HFFc6 (cell line): ENCODE results near the gene ULBP2. TPM values are rescaled to one million over a fixed set of nuclear protein-coding genes. Genes with fewer than 3 reads are reported as not detected.

Source experiments
- DNase-seq: peaks from one replicate; pipeline ENCODE4 v3.0.0-alpha.2; 2018
- H3K27ac Mint-ChIP-seq: 2 replicates; pipeline ENCODE4 v1.8.0; 2020; ENCODE audit warnings: mild to moderate bottlenecking, mixed read lengths
- H3K27me3 Mint-ChIP-seq: 2 replicates; pipeline ENCODE4 v1.8.0; 2021; ENCODE audit warnings: mild to moderate bottlenecking, moderate library complexity, mixed read lengths; ENCODE audit not compliant: insufficient read depth
- H3K36me3 Mint-ChIP-seq: 2 replicates; pipeline ENCODE4 v1.8.0; 2021; ENCODE audit warnings: low read depth, mixed read lengths
- H3K4me1 Mint-ChIP-seq: 2 replicates; pipeline ENCODE4 v1.8.0; 2020; ENCODE audit warnings: low read depth, mixed read lengths
- H3K4me3 Mint-ChIP-seq: 2 replicates; pipeline ENCODE4 v1.8.0; 2020; ENCODE audit warnings: mild to moderate bottlenecking, moderate library complexity, mixed read lengths
- H3K9me3 Mint-ChIP-seq: 2 replicates; pipeline ENCODE4 v1.8.0; 2020; ENCODE audit warnings: mild to moderate bottlenecking, mixed read lengths
- total RNA-seq, 6 experiments: library from RNA; stranded (reverse); fragmentation: NEBNext Ultra II Directional; extraction: Animal tissue kit (Norgen Biotek cat#: 25700); gene quantifications; 2 replicates in 1 of 6; 3 replicates in 5 of 6; pipeline ENCODE4 v1.2.3, GENCODE V29; 2021
- TF ChIP-seq, protein P1 (sequence below): fragments of 200-600 bp; sonication (generic); IDR thresholded peaks from 2 replicates; pipeline ENCODE4 v1.5.0; 2021; ENCODE audit warnings: antibody characterized with exemption, mild to moderate bottlenecking

ULBP2 gene
- total RNA-seq, 6 experiments from 2014 or later = 16.2 to 23.2 (median 19.4) TPM

DNA sequence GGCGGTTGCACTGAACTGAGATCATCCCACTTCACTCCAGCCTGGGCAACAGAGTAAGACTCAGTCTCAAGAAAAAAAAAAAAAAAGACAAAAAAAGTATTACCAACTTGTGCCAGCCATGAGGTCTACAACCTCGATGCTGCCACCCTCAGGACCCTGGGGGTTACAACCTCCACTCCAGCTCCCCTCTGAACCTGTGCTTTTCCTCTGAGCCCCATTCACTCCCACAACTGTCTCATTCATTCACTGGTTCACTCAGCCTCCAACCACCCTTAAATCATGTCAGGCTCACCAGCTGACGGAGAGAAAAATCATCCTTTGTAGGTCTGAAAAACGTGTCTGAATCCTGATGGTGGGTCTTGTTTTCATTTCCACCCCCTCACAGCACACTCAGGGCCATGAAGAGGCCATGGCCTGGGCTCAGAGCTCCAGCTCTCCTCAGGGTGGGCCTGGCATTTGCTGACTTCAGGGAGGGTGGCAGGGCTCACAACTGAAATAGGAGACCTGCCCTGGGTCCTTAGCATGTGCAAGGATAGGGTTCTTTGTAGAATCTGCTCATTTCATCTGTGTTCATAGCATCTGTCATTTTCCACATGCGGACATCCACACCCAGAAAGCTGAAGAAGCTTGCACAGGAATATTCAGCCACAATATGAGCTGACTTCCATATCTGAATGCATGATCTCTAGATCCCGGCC, 20.1 kb downstream of the ULBP2 start:
- peaks cover 19% of the 10 kb centered on the region for H3K27me3 Mint-ChIP-seq
- TF ChIP-seq, protein P1, sequence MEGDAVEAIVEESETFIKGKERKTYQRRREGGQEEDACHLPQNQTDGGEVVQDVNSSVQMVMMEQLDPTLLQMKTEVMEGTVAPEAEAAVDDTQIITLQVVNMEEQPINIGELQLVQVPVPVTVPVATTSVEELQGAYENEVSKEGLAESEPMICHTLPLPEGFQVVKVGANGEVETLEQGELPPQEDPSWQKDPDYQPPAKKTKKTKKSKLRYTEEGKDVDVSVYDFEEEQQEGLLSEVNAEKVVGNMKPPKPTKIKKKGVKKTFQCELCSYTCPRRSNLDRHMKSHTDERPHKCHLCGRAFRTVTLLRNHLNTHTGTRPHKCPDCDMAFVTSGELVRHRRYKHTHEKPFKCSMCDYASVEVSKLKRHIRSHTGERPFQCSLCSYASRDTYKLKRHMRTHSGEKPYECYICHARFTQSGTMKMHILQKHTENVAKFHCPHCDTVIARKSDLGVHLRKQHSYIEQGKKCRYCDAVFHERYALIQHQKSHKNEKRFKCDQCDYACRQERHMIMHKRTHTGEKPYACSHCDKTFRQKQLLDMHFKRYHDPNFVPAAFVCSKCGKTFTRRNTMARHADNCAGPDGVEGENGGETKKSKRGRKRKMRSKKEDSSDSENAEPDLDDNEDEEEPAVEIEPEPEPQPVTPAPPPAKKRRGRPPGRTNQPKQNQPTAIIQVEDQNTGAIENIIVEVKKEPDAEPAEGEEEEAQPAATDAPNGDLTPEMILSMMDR = peak; percentile 51
- H3K9me3 Mint-ChIP-seq = no peaks in the 10 kb centered on the region
- no peak overlapping the region for H3K4me3 Mint-ChIP-seq
- peaks cover 39% of the 10 kb centered on the region for H3K4me1 Mint-ChIP-seq
- peaks cover 8% of the 10 kb centered on the region for H3K36me3 Mint-ChIP-seq
- DNase-seq = no peak
- no peak overlapping the region for H3K27ac Mint-ChIP-seq

DNA sequence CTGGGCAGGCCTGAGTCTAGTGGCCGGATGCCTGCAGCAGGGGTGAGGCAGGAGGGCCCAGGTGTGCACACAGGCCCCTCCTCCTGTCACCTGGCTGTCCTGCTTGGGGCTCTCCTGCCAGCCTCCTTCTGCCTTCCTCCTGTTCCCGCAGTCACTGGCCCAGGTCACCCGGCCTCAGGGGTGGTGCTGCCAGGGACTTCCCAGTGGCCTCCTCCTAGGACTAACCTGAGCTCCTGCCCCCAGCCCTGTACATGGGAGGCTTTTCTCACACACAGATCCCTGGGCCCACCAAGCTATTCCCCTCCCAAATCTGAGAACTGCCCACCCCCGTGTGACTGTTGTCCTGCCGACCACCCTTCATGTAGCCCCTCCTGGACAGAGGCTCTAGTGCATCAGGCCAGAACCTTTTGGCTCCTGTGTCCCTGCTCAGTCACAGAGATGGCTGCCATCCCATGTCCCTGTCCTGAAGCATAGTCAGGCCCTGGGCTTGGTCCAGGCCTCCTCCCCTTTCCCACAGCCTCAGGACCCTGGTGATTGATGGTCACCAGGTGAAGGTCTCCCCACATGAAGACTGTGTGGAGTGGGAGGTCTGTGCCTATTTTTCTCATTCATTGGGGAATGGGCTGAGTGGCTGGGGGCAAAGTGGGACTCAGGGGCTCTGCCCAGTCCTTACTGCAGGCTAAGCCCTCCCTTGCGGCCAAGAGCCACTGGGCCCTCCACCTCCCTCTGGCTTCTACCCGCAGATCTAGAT, 20.8 kb downstream of the ULBP2 start:
- TF ChIP-seq, protein P1 = no peak
- Mint-ChIP-seq H3K27ac (peak overlapping the region; percentile 96), H3K27me3 (peaks cover 19% of the 10 kb centered on the region), H3K4me1 (peaks cover 39% of the 10 kb centered on the region), H3K9me3 (no peaks in the 10 kb centered on the region), H3K36me3 (peaks cover 8% of the 10 kb centered on the region), H3K4me3 (peak overlapping the region; percentile 95)
- no peak for DNase-seq

DNA sequence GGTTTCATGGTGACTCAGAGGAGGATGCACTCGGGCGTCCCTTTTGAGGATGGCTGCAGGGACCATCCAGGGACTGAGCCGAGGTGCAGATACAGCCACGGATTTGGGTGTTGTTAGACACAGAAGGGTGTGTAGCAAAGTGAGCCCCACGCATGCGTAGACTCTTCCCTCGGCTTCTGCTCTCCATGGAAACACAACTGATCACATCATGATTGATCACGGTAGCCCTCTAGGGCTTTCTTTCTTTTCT, 21.3 kb downstream of the ULBP2 start:
- Mint-ChIP-seq H3K36me3 (peaks cover 8% of the 10 kb centered on the region), H3K4me3 (peak overlapping the region; percentile 95), H3K27ac (peak overlapping the region; percentile 96), H3K9me3 (no peaks in the 10 kb centered on the region), H3K27me3 (peaks cover 19% of the 10 kb centered on the region), H3K4me1 (peaks cover 39% of the 10 kb centered on the region)
- TF ChIP-seq, protein P1 = no peak
- peak; percentile 59 for DNase-seq

DNA sequence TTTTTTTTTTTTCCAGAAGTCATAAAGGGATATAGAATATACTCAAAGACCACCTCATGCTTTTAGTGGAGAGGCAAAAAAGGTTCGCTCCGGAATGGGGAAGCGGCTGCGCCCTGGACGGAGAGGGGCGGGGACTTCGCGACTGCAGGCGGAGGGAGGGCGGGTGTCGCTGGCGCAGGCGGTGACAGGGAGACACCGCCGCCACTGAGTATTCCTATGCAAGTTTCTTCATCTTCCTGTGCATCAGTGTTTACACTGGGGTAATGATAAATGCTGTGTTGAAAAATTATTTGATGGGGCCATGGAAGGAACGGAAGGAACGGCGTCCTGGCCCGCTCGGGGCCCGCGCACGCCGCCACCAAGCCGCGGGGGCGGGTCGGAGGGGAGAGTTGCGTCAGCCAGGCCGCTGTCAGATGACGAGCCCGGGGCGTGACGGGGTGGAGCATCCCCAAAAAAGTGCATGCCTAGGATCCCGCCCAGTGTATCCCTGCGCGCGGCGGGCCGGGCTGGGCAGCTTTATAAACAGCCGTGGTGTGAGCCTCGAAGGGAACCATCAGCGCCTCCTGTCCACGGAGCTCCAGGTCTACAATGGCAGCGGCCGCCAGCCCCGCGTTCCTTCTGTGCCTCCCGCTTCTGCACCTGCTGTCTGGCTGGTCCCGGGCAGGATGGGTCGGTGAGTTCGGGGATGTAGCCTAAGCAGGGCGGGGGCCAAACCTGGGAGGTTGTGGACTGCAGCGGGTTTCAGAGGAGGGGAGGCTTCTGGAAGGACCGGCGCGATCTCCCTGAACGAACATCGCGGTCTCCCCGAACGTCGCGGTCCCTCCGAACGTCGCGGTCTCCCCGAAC, 21.9 kb downstream of the ULBP2 start, which contains the start of gene ULBP1:
TSS of gene ULBP1 (plus strand) at position 482 of the 846 bp plus-strand sequence. CDS start at position 589, 107 bp downstream.
- peaks cover 8% of the 10 kb centered on the region for H3K36me3 Mint-ChIP-seq
- peak; percentile 94 for DNase-seq
- no peaks in the 10 kb centered on the region for H3K9me3 Mint-ChIP-seq
- peak within 1 kb of the TSS; percentile 96 for H3K27ac Mint-ChIP-seq
- peaks cover 17% of the 10 kb centered on the region for H3K27me3 Mint-ChIP-seq
- H3K4me1 Mint-ChIP-seq = peaks cover 39% of the 10 kb centered on the region
- TF ChIP-seq, protein P1 = 0 out of 2 replicates have a peak, but pooled peaks have one; percentile 11
- H3K4me3 Mint-ChIP-seq = peak within 1 kb of the TSS; percentile 95

DNA sequence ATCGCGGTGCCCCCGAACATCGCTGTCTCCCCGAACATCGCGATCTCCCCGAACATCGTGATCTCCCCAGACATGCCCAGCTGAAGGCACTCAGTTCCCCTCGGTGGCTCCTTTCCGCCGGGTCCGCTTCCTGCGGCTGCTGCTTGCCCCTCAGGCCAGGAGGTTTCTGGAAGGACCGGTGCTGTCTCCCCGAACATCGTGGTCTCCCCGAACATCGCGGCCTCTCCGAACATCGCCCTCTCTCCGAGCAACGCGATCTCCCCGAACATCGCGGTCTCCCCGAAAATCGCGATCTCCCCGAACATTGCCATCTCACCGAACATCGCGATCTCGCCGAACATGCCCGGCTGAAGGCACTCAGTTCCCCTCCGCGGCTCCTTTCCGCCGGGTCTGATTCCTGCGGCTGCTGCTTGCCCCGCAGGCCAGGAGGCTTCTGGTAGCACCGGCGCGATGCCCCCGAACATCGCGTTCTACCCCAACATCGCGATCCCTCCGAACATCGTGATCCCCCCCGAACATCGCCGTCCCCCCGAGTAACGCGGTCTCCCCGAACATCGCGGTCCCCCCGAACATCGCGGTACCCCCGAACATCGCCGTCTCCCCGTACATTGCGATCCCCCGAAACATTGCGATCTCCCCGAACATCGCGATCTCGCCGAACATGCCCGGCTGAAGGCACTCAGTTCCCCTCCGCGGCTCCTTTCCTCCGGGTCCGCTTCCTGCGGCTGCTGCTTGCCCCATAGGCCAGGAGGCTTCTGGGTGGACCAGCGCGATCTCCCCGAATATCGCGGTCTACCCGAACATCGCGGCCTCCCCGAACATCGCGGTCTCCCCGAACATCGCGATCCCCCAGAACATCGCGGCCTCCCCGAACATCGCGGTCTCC, 22.7 kb downstream of the ULBP2 start:
- H3K27me3 Mint-ChIP-seq = peaks cover 17% of the 10 kb centered on the region
- H3K4me3 Mint-ChIP-seq = peak overlapping the region; percentile 95
- peak overlapping the region; percentile 96 for H3K27ac Mint-ChIP-seq
- DNase-seq = peak; percentile 70
- TF ChIP-seq, protein P1 = no peak
- no peaks in the 10 kb centered on the region for H3K9me3 Mint-ChIP-seq
- H3K36me3 Mint-ChIP-seq = peaks cover 8% of the 10 kb centered on the region
- H3K4me1 Mint-ChIP-seq = peaks cover 34% of the 10 kb centered on the region
